ENCODE data around the gene SULT6B1. TPM values are rescaled to one million over a fixed set of nuclear protein-coding genes. Genes with fewer than 3 reads are reported as not detected.

The SULT6B1 gene
- total and polyA plus RNA-seq, 2 of the 4 experiments (the other 2 are of a cell fraction), result not detected

DNA sequence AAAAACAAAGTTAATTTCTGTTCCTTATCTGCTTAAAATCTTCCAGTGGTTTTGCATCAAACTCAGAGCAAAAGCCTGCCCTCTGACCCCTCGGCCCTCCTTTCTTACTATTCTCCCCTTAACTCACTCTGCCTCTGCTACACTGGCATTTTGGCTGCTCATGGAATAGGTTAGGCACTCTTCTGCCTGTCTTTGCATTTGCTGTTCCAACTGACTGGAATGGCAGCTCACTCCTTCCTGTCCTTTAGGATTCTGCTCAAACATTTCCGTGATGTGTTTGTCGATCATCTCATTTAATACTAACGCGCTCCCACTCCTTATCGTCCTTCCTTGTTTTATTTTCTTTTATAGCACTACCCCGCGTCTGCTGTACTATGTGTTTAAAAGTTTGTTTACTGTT, 42.1 kb upstream of the SULT6B1 start (continued):
- TF ChIP-seq, protein P1, sequence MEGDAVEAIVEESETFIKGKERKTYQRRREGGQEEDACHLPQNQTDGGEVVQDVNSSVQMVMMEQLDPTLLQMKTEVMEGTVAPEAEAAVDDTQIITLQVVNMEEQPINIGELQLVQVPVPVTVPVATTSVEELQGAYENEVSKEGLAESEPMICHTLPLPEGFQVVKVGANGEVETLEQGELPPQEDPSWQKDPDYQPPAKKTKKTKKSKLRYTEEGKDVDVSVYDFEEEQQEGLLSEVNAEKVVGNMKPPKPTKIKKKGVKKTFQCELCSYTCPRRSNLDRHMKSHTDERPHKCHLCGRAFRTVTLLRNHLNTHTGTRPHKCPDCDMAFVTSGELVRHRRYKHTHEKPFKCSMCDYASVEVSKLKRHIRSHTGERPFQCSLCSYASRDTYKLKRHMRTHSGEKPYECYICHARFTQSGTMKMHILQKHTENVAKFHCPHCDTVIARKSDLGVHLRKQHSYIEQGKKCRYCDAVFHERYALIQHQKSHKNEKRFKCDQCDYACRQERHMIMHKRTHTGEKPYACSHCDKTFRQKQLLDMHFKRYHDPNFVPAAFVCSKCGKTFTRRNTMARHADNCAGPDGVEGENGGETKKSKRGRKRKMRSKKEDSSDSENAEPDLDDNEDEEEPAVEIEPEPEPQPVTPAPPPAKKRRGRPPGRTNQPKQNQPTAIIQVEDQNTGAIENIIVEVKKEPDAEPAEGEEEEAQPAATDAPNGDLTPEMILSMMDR (conservative IDR thresholded peaks at IDR 0.05; ENCODE audit: low read depth, low read length), result no peak
- TF ChIP-seq SMC3 (IDR thresholded peaks at IDR 0.05; ENCODE audit: low read depth, low read length), result no peak

DNA sequence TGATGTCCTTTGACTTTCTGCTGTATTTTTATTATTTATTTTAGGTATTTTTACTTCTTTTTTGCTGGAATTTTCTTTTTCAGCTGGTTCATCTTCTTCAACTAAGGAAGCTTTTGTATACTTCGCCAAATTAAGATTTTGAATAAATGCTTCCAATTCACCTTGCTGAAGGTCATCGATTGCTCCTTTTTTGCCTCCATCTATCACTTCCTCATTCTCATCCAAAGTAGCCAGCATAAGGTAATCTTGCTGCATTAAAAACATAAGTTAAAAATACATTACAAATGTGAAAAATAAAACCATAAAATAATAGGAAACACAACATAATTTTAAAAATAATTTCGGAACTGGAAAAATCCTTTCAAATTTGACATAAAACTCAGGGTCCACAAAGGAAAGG, 40.3 kb upstream of the SULT6B1 start:
- no peak overlapping the region for H3K23ac ChIP-seq (ENCODE audit: low read depth, low read length)
- H3K4ac ChIP-seq (ENCODE audit: low read depth, low read length), result no peak overlapping the region
- no peak overlapping the region for H3K18ac ChIP-seq (ENCODE audit: low read depth, low read length)
- BruUV-seq (replicated peaks), result no TSS peak
- H2BK120ac ChIP-seq (ENCODE audit: low read depth, low read length), result no peak overlapping the region
- no peak overlapping the region for H2BK20ac ChIP-seq (ENCODE audit: low read depth, low read length)
- no peak overlapping the region for H2AFZ ChIP-seq (replicated peaks; ENCODE audit: low read length, poor library complexity)
- WGBS, 2 experiments (ENCODE audit: extremely low coverage in 2 of 2, insufficient read length in 1 of 2), result no CpG with 5 or more reads among the region's 3 CpGs
- in situ Hi-C loops (cut with MboI; ENCODE audit: low sequenced_read_pairs) (no loop called here), dilution Hi-C loops (cut with HindIII; ENCODE audit: low sequenced_read_pairs, unreplicated experiment) (no loop called here), intact Hi-C loops (cut with micrococcal nuclease) (no loop called here)
- peaks cover 14% of the 10 kb centered on the region for H3K9me1 ChIP-seq (ENCODE audit: insufficient read depth, low read length)
- DNase-seq (no peak), ATAC-seq (ENCODE audit: low read depth) (no peak)
- H4K20me1 ChIP-seq (ENCODE audit: insufficient read depth, low read length), result peaks cover 17% of the 10 kb centered on the region
- no peaks in the 10 kb centered on the region for H3K27me3 ChIP-seq (ENCODE audit: control insufficient read depth, insufficient read depth, low read length)
- H2AK5ac ChIP-seq (ENCODE audit: low read depth, low read length), result no peak overlapping the region
- peaks cover 13% of the 10 kb centered on the region for H3K36me3 ChIP-seq (ENCODE audit: control insufficient read depth, insufficient read depth, low read length)
- H3K4me2 ChIP-seq (ENCODE audit: low read depth, low read length), result no peak overlapping the region
- H3K79me1 ChIP-seq (ENCODE audit: low read depth in 1 of 2, low read length in 2 of 2), result peaks cover 39 to 70% of the 10 kb centered on the region in 2 experiments
- POLR2A ChIA-PET (ENCODE audit: unreplicated experiment), result no interaction called here
- H3K14ac ChIP-seq (replicated peaks; ENCODE audit: low read depth, low read length), result no peak overlapping the region
- H3K56ac ChIP-seq (ENCODE audit: extremely low read depth, insufficient read depth, low read length), result no peak overlapping the region
- no peak overlapping the region for H3K27ac ChIP-seq (ENCODE audit: insufficient read depth, low read length)
- H4K5ac ChIP-seq (ENCODE audit: low read depth, low read length), result no peak overlapping the region
- no peak for TF ChIP-seq MXI1 (IDR thresholded peaks at IDR 0.05; ENCODE audit: borderline replicate concordance, low read depth, low read length)
- no peak for TF ChIP-seq FOS (IDR thresholded peaks at IDR 0.05; ENCODE audit: low read depth, low read length)
- H3K4me3 ChIP-seq (ENCODE audit: insufficient read depth, low read depth, low read length), result no peak overlapping the region
- no peak overlapping the region for H4K8ac ChIP-seq (ENCODE audit: low read depth in 2 of 2, low read length in 2 of 2)
- H3K9ac ChIP-seq (ENCODE audit: low read depth, low read length), result no peak overlapping the region
- no peaks in the 10 kb centered on the region for H3K9me3 ChIP-seq (ENCODE audit: control insufficient read depth, insufficient read depth, low read length)
- H2BK5ac ChIP-seq (ENCODE audit: low read depth, low read length, poor library complexity, severe bottlenecking), result no peak overlapping the region
- peaks cover 6% of the 10 kb centered on the region for H3K4me1 ChIP-seq (ENCODE audit: control insufficient read depth, insufficient read depth, low read length)
- H4K91ac ChIP-seq (ENCODE audit: insufficient read depth, low read depth, low read length), result no peak overlapping the region
- no peak overlapping the region for H2BK15ac ChIP-seq (ENCODE audit: low read depth, low read length)
- CTCF ChIA-PET, result no interaction called here
- H2AK9ac ChIP-seq (replicated peaks; ENCODE audit: low read depth, low read length, poor library complexity), result no peak overlapping the region

Measured in IMR-90 (cell line).